Gastrocnemius medialis (tissue), 4 donors: ENCODE results near the gene BACE2. TPM values are rescaled to one million over a fixed set of nuclear protein-coding genes. Genes with fewer than 3 reads are reported as not detected.

Experiments
- ATAC-seq, 2 donors: fragments of 150-250 bp; one replicate each; pipeline ENCODE4 v1.9.1; 2016
- DNase-seq, 2 donors: peaks; one replicate each; pipeline ENCODE4 v3.0.0-alpha.2; 2019
- H3K27ac ChIP-seq, 4 donors: fragments of 200-600 bp; sonication (generic); 1 replicate in 1 of 4; 2 replicates in 3 of 4; pipeline ENCODE4 v1.5.1; 2016 to 2018; ENCODE audit warnings: mild to moderate bottlenecking in 2 of 4, moderate library complexity in 1 of 4
- H3K27me3 ChIP-seq, 3 donors: fragments of 200-600 bp; sonication (generic) in 2 of 3; 1 replicate in 1 of 3; 2 replicates in 2 of 3; pipeline versions ENCODE4 v1.5.1 to v1.6.0; 2016 to 2019; ENCODE audit warnings: mild to moderate bottlenecking in 1 of 3, moderate library complexity in 1 of 3
- H3K36me3 ChIP-seq, 2 donors: fragments of 200-600 bp; sonication (generic) in 1 of 2; one replicate each; pipeline ENCODE4 v1.5.1; 2017 to 2018
- H3K4me1 ChIP-seq, 2 donors: fragments of 200-600 bp; sonication (generic) in 1 of 2; one replicate each; pipeline ENCODE4 v1.5.1; 2016 to 2017; ENCODE audit warnings: mild to moderate bottlenecking in 2 of 2
- H3K4me3 ChIP-seq, 4 donors: fragments of 200-600 bp; sonication (generic) in 3 of 4; 1 replicate in 1 of 4; 2 replicates in 3 of 4; pipeline ENCODE4 v1.5.1; 2016 to 2019; ENCODE audit warnings: mild to moderate bottlenecking in 2 of 4
- H3K9me3 ChIP-seq, 3 donors: fragments of 200-600 bp; sonication (generic) in 2 of 3; 1 replicate in 1 of 3; 2 replicates in 2 of 3; pipeline ENCODE4 v1.5.1; 2016 to 2019
- CTCF ChIP-seq, 5 experiments: fragments of 450-650 bp in 3 of 5; fragments of 200-600 bp in 2 of 5; sonication (generic) in 2 of 5; IDR thresholded peaks in 4 of 5; conservative IDR thresholded peaks in 1 of 5; 1 replicate in 4 of 5; 2 replicates in 1 of 5; pipeline ENCODE4 v1.5.1; 2016 to 2019; ENCODE audit warnings: antibody characterized with exemption in 5 of 5, mild to moderate bottlenecking in 3 of 5, moderate library complexity in 3 of 5
- POLR2A ChIP-seq, 2 donors: fragments of 450-650 bp; IDR thresholded peaks; one replicate each; pipeline ENCODE4 v1.6.1; 2017; ENCODE audit warnings: antibody characterized with exemption in 2 of 2, mild to moderate bottlenecking in 2 of 2, moderate library complexity in 2 of 2
- in situ Hi-C, 4 donors: fragments of 200-750 bp; cut with MboI; loops; one replicate each; pipeline versions ENCODE4 v1.15.0 to v1.8.0; 2017; ENCODE audit warnings: low sequenced_read_pairs in 4 of 4
- intact Hi-C: fragments of 100-400 bp; cut with DNase I; formaldehyde crosslinking; loops from one replicate; pipeline ENCODE4 v1.15.1; 2023; ENCODE audit warnings: low total_unique reads
- total RNA-seq, 4 donors: library from RNA; depleted of rRNA; stranded (reverse); fragments of >200 nt; gene quantifications; one replicate each; pipeline versions ENCODE4 v1.1.0 to v1.2.3, GENCODE V29; 2016

Gene BACE2
- total RNA-seq, 4 donors from 2014 or later, result 7.5 to 17.5 (median 9.3) TPM

- H3K4me3 ChIP-seq, result no peak overlapping the region
- DNase-seq, result no peak
- H3K9me3 ChIP-seq, result no peaks in the 10 kb centered on the region
- TF ChIP-seq CTCF (IDR thresholded peaks at IDR 0.05 in 4 of 5, conservative IDR thresholded peaks at IDR 0.05 in 1 of 5) (no peak), POLR2A (IDR thresholded peaks at IDR 0.05) (no peak)
- no peaks in the 10 kb centered on the region for H3K36me3 ChIP-seq
- no peaks in the 10 kb centered on the region for H3K27me3 ChIP-seq
- no peak for ATAC-seq
- intact Hi-C loops, result no loop called here
- in situ Hi-C loops, result no loop called here
- H3K4me1 ChIP-seq, result no peaks in the 10 kb centered on the region
- H3K27ac ChIP-seq, result no peak overlapping the region
Observed at GRCh38 chr21:41149199-41149598, 18.8 kb upstream of the BACE2 start.

- TF ChIP-seq POLR2A (IDR thresholded peaks at IDR 0.05), result no peak
- TF ChIP-seq CTCF (IDR thresholded peaks at IDR 0.05 in 4 of 5, conservative IDR thresholded peaks at IDR 0.05 in 1 of 5), result no peak
- intact Hi-C loops, result no loop called here
- no peaks in the 10 kb centered on the region for H3K9me3 ChIP-seq
- H3K4me1 ChIP-seq, result no peaks in the 10 kb centered on the region
- DNase-seq (no peak), ATAC-seq (no peak)
- in situ Hi-C loops, result no loop called here
- H3K27ac ChIP-seq, result no peak overlapping the region
- H3K36me3 ChIP-seq, result no peaks in the 10 kb centered on the region
- no peak overlapping the region for H3K4me3 ChIP-seq
- H3K27me3 ChIP-seq, result no peaks in the 10 kb centered on the region
Observed at GRCh38 chr21:41152147-41152546, 15.8 kb upstream of the BACE2 start.

- in situ Hi-C loops (no loop called here), intact Hi-C loops (no loop called here)
- H3K27me3 ChIP-seq, result no peaks in the 10 kb centered on the region
- H3K9me3 ChIP-seq, result no peaks in the 10 kb centered on the region
- no peak for TF ChIP-seq CTCF (IDR thresholded peaks at IDR 0.05 in 4 of 5, conservative IDR thresholded peaks at IDR 0.05 in 1 of 5)
- TF ChIP-seq POLR2A (IDR thresholded peaks at IDR 0.05), result no peak
- no peak overlapping the region for H3K4me3 ChIP-seq
- no peaks in the 10 kb centered on the region for H3K36me3 ChIP-seq
- H3K4me1 ChIP-seq, result no peaks in the 10 kb centered on the region
- no peak overlapping the region for H3K27ac ChIP-seq
- no peak for DNase-seq
- no peak for ATAC-seq
Observed at GRCh38 chr21:41153443-41153842, 14.5 kb upstream of the BACE2 start.

GRCh38 chr21:41156142-41156541 is 11.8 kb upstream of the BACE2 start:
- H3K27me3 ChIP-seq, result no peaks in the 10 kb centered on the region
- H3K9me3 ChIP-seq, result no peaks in the 10 kb centered on the region
- no peak for ATAC-seq
- TF ChIP-seq CTCF (IDR thresholded peaks at IDR 0.05 in 4 of 5, conservative IDR thresholded peaks at IDR 0.05 in 1 of 5) (no peak), POLR2A (IDR thresholded peaks at IDR 0.05) (no peak)
- H3K36me3 ChIP-seq, result no peaks in the 10 kb centered on the region
- no peaks in the 10 kb centered on the region for H3K4me1 ChIP-seq
- intact Hi-C loops (no loop called here), in situ Hi-C loops (no loop called here)
- no peak for DNase-seq
- H3K27ac ChIP-seq, result no peak overlapping the region
- no peak overlapping the region for H3K4me3 ChIP-seq

GRCh38 chr21:41158026-41158425 is 9.9 kb upstream of the BACE2 start:
- Histone ChIP-seq H3K4me3 (no peak overlapping the region), H3K4me1 (no peaks in the 10 kb centered on the region), H3K27ac (no peak overlapping the region), H3K36me3 (no peaks in the 10 kb centered on the region), H3K9me3 (no peaks in the 10 kb centered on the region), H3K27me3 (no peaks in the 10 kb centered on the region)
- no peak for TF ChIP-seq CTCF (IDR thresholded peaks at IDR 0.05 in 4 of 5, conservative IDR thresholded peaks at IDR 0.05 in 1 of 5)
- TF ChIP-seq POLR2A (IDR thresholded peaks at IDR 0.05), result no peak
- no peak for DNase-seq
- in situ Hi-C loops, result no loop called here
- intact Hi-C loops, result no loop called here
- ATAC-seq, result no peak
